Mesendoderm (in vitro differentiated cells): ENCODE data around the gene GRHPR.
A peak's percentile ranks its signal among the peaks of the same experiment; 100 is the strongest.

ENCODE experiments used
- DNase-seq: peaks from one replicate; pipeline ENCODE4 v3.0.0; 2013
- H2AK5ac ChIP-seq: 2 replicates; pipeline ENCODE4 v1.6.1; 2013; ENCODE audit warnings: low read length, inconsistent platforms
- H2BK120ac ChIP-seq: 2 replicates; pipeline ENCODE4 v1.6.1; 2013; ENCODE audit warnings: low read depth, mild to moderate bottlenecking, low read length, moderate library complexity, mixed read lengths
- H2BK15ac ChIP-seq: replicated peaks from 2 replicates; pipeline ENCODE4 v1.6.1; 2013; ENCODE audit warnings: low read depth, mild to moderate bottlenecking, moderate library complexity
- H2BK5ac ChIP-seq: 2 replicates; pipeline ENCODE4 v1.6.1; 2013; ENCODE audit warnings: low read length, inconsistent platforms
- H3K18ac ChIP-seq: 2 replicates; pipeline ENCODE4 v1.6.1; 2013; ENCODE audit warnings: mild to moderate bottlenecking, low read length, mixed read lengths
- H3K23ac ChIP-seq: one replicate; pipeline ENCODE4 v1.6.1; 2013; ENCODE audit warnings: low read length
- H3K27ac ChIP-seq: 2 replicates; pipeline ENCODE4 v1.5.1; 2013; ENCODE audit warnings: low read depth, mild to moderate bottlenecking, inconsistent platforms, low read length, moderate library complexity
- H3K27me3 ChIP-seq: 2 replicates; pipeline ENCODE4 v1.6.1; 2013; ENCODE audit warnings: low read length, control low read depth, mild to moderate bottlenecking, inconsistent platforms; ENCODE audit not compliant: insufficient read depth, poor library complexity
- H3K36me3 ChIP-seq: 2 replicates; pipeline ENCODE4 v1.6.1; 2013; ENCODE audit warnings: low read length, inconsistent platforms; ENCODE audit not compliant: control insufficient read depth, insufficient read depth
- H3K4ac ChIP-seq: one replicate; pipeline ENCODE4 v1.6.1; 2013; ENCODE audit warnings: low read depth, mild to moderate bottlenecking, low read length, moderate library complexity
- H3K4me1 ChIP-seq: 2 replicates; pipeline ENCODE4 v1.6.1; 2013; ENCODE audit warnings: low read depth, low read length, inconsistent platforms; ENCODE audit not compliant: control insufficient read depth
- H3K4me2 ChIP-seq: 2 replicates; pipeline ENCODE4 v1.6.1; 2013; ENCODE audit warnings: low read length
- H3K4me3 ChIP-seq: 2 replicates; pipeline ENCODE4 v1.5.1; 2013; ENCODE audit warnings: mild to moderate bottlenecking, low read length
- H3K56ac ChIP-seq: one replicate; pipeline ENCODE4 v1.6.1; 2013; ENCODE audit warnings: low read length
- H3K79me1 ChIP-seq: 2 replicates; pipeline ENCODE4 v1.6.1; 2013; ENCODE audit warnings: low read length, inconsistent platforms
- H3K79me2 ChIP-seq: 2 replicates; pipeline ENCODE4 v1.6.1; 2013; ENCODE audit warnings: mild to moderate bottlenecking, low read length; ENCODE audit not compliant: control insufficient read depth, insufficient read depth
- H3K9ac ChIP-seq: 2 replicates; pipeline ENCODE4 v1.6.1; 2013; ENCODE audit warnings: low read length, inconsistent platforms
- H4K5ac ChIP-seq: one replicate; pipeline ENCODE4 v1.6.1; 2013; ENCODE audit warnings: low read length
- H4K8ac ChIP-seq: one replicate; pipeline ENCODE4 v1.6.1; 2013; ENCODE audit warnings: low read depth, mild to moderate bottlenecking, control low read depth, low read length, moderate library complexity
- WGBS: extraction: QIAGEN DNeasy Blood & Tissue Kit; methylation state at CpG from one replicate; pipeline ENCODE4 v1.1.7; 2013; ENCODE audit warnings: low lambda C conversion rate, missing lambda C conversion rate; ENCODE audit not compliant: insufficient coverage; ENCODE audit errors: extremely low coverage; 5-methylcytosine and 5-hydroxymethylcytosine counted together

GRHPR gene

DNA sequence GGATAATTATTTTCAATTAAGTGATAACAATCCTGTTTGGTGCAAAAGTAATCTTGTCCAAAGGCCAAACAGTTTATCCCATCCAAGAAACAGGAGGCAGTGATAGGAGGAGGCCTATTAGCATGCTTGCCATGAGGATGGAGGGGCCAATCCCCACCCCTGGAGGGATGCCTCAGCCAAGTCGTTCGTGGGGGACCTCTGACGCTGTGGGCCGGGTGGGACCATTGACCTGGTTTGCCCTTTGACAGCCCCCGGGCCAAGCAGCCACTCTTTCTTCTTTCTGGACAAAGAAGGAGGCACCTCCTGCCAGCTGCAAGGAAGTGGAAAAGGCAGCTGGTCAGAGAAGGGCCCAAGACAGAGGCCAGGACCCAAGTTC lies 39.5 kb upstream of the GRHPR start:
- H3K4me2 ChIP-seq = no peak overlapping the region
- H3K18ac ChIP-seq = no peak overlapping the region
- no CpG with 5 or more reads among the region's 5 CpGs for WGBS
- no peak for DNase-seq
- no peaks in the 10 kb centered on the region for H3K27me3 ChIP-seq
- H3K4ac ChIP-seq = no peak overlapping the region
- no peak overlapping the region for H3K4me3 ChIP-seq
- H3K27ac ChIP-seq = no peak overlapping the region
- H3K79me1 ChIP-seq = no peaks in the 10 kb centered on the region
- no peaks in the 10 kb centered on the region for H3K36me3 ChIP-seq
- no peak overlapping the region for H3K9ac ChIP-seq
- no peaks in the 10 kb centered on the region for H3K4me1 ChIP-seq
- no peak overlapping the region for H2BK15ac ChIP-seq
- no peak overlapping the region for H4K8ac ChIP-seq
- H2AK5ac ChIP-seq = no peak overlapping the region
- no peak overlapping the region for H2BK5ac ChIP-seq
- no peak overlapping the region for H4K5ac ChIP-seq
- H2BK120ac ChIP-seq = no peak overlapping the region
- H3K79me2 ChIP-seq = no peaks in the 10 kb centered on the region
- H3K56ac ChIP-seq = no peak overlapping the region
- no peak overlapping the region for H3K23ac ChIP-seq

DNA sequence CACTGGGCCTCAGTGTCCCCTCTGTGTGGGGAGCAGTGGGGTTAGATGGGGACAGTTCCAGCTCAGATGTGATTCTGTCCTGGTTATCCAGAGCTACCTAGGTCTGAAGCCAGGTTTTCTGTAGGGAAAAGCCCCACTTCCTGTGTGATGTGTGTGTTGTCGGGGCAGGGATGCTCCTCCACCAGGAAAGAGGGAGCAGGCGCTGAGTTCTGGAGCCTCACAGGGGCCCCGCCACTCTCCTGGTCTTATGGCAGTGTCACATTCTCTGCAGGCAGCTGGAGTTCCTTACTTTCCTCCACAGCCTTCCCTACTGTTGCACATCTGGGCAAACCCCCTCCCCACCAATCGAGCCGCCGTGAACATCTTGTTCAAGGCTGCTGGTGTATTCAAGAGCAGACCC lies 39.1 kb upstream of the GRHPR start:
- H3K79me1 ChIP-seq = no peaks in the 10 kb centered on the region
- no CpG with 5 or more reads among the region's 6 CpGs for WGBS
- no peak overlapping the region for H4K5ac ChIP-seq
- no peak overlapping the region for H3K27ac ChIP-seq
- H3K23ac ChIP-seq = no peak overlapping the region
- no peak overlapping the region for H3K4me3 ChIP-seq
- no peaks in the 10 kb centered on the region for H3K27me3 ChIP-seq
- DNase-seq = no peak
- no peaks in the 10 kb centered on the region for H3K4me1 ChIP-seq
- H3K9ac ChIP-seq = no peak overlapping the region
- H3K4ac ChIP-seq = no peak overlapping the region
- no peaks in the 10 kb centered on the region for H3K79me2 ChIP-seq
- no peak overlapping the region for H3K18ac ChIP-seq
- H2BK5ac ChIP-seq = no peak overlapping the region
- no peaks in the 10 kb centered on the region for H3K36me3 ChIP-seq
- H2BK120ac ChIP-seq = no peak overlapping the region
- H3K4me2 ChIP-seq = no peak overlapping the region
- H2AK5ac ChIP-seq = no peak overlapping the region
- H3K56ac ChIP-seq = no peak overlapping the region
- no peak overlapping the region for H4K8ac ChIP-seq
- no peak overlapping the region for H2BK15ac ChIP-seq

DNA sequence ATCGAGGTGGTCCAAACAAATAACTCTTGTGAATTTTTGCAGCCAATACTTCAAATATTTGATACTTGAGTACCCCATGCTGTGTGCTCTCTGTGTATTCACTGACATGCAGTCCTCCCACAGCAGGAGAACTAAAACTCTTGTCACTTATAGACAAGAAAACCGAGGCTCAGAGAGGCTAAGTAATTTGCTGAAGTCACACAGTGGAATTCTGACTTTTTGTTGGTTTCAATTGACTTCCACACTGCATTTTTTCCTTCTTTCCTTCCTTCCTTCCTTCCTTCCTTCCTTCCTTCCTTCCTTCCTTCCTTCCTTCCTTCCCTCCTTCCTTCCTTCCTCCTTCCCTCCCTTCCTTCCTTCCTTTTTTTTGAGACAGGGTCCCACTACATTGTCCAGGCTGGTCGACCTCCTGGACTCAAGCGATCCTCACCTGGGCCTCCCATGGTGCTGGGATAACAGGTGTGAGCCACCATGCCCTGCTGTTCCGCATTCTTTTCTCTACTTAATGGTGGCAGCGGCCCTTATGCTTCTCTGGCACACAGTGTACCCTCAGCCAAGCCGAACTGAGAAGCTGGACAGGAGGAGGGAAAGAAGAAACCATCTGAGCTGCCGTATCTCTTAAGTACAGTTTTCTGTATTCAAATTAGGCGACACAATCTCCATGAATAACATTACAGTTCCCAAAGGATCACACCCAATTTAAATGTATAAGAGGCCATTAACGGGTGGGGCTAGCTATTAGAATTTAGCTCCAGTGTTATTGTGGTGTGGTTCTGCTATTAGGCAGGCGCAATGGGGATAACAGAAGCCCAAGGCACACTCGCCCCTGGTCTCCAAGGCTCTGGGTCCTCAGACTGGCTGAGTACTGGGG lies 38.4 kb upstream of the GRHPR start:
- no peak for DNase-seq
- no peaks in the 10 kb centered on the region for H3K79me1 ChIP-seq
- no peak overlapping the region for H3K23ac ChIP-seq
- H2BK15ac ChIP-seq = no peak overlapping the region
- no peak overlapping the region for H2BK120ac ChIP-seq
- H2AK5ac ChIP-seq = no peak overlapping the region
- H3K56ac ChIP-seq = no peak overlapping the region
- H4K5ac ChIP-seq = no peak overlapping the region
- no peak overlapping the region for H3K18ac ChIP-seq
- H3K4ac ChIP-seq = no peak overlapping the region
- no peak overlapping the region for H4K8ac ChIP-seq
- H3K79me2 ChIP-seq = no peaks in the 10 kb centered on the region
- no peaks in the 10 kb centered on the region for H3K4me1 ChIP-seq
- no peaks in the 10 kb centered on the region for H3K27me3 ChIP-seq
- H3K36me3 ChIP-seq = no peaks in the 10 kb centered on the region
- no peak overlapping the region for H3K4me2 ChIP-seq
- H3K9ac ChIP-seq = no peak overlapping the region
- no CpG with 5 or more reads among the region's 12 CpGs for WGBS
- no peak overlapping the region for H2BK5ac ChIP-seq
- no peak overlapping the region for H3K27ac ChIP-seq
- H3K4me3 ChIP-seq = no peak overlapping the region

- no peak overlapping the region for H2BK120ac ChIP-seq
- H3K23ac ChIP-seq = no peak overlapping the region
- no peaks in the 10 kb centered on the region for H3K79me2 ChIP-seq
- no peak overlapping the region for H3K9ac ChIP-seq
- no peaks in the 10 kb centered on the region for H3K36me3 ChIP-seq
- H3K4me2 ChIP-seq = no peak overlapping the region
- H3K4me1 ChIP-seq = no peaks in the 10 kb centered on the region
- H2BK15ac ChIP-seq = no peak overlapping the region
- H3K4ac ChIP-seq = no peak overlapping the region
- no peak overlapping the region for H3K18ac ChIP-seq
- H4K5ac ChIP-seq = no peak overlapping the region
- no peak overlapping the region for H2BK5ac ChIP-seq
- no CpG with 5 or more reads among the region's 6 CpGs for WGBS
- H4K8ac ChIP-seq = no peak overlapping the region
- no peak overlapping the region for H2AK5ac ChIP-seq
- no peak overlapping the region for H3K56ac ChIP-seq
- no peak for DNase-seq
- H3K27ac ChIP-seq = no peak overlapping the region
- no peak overlapping the region for H3K4me3 ChIP-seq
- H3K27me3 ChIP-seq = no peaks in the 10 kb centered on the region
- H3K79me1 ChIP-seq = no peaks in the 10 kb centered on the region
Measured at GRCh38 chr9:37385286-37385685, 37.2 kb upstream of the GRHPR start.

DNA sequence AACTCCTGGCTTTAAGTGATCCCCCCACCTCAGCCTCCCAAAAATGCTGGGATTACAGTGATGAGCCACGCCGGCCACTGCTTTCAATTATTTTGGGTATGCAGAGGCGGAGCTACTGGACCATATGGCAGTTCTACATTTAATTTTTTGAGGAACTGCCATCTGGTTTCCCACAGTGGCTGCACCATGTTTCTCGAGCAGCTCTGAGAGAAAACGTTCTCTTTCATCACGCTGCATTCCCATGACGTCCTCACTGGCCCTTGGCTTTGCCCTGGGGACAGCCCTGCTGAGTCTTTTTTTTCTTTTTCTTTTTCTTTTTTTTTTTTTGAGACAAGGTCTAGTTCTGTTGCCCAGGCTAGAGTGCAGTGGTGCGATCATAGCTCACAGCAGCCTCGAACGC lies 35.5 kb upstream of the GRHPR start:
- Histone ChIP-seq H2BK15ac (no peak overlapping the region), H3K79me2 (no peaks in the 10 kb centered on the region), H3K27me3 (no peaks in the 10 kb centered on the region), H3K27ac (no peak overlapping the region), H2BK120ac (no peak overlapping the region), H3K4me1 (no peaks in the 10 kb centered on the region), H3K4ac (no peak overlapping the region), H4K8ac (no peak overlapping the region), H3K23ac (no peak overlapping the region), H3K36me3 (no peaks in the 10 kb centered on the region), H4K5ac (no peak overlapping the region), H3K18ac (no peak overlapping the region), H3K4me2 (no peak overlapping the region), H3K9ac (no peak overlapping the region), H3K79me1 (no peaks in the 10 kb centered on the region), H3K4me3 (no peak overlapping the region), H2AK5ac (no peak overlapping the region), H2BK5ac (no peak overlapping the region), H3K56ac (no peak overlapping the region)
- no peak for DNase-seq
- no CpG with 5 or more reads among the region's 10 CpGs for WGBS

GRCh38 chr9:37390759-37391158 lies 31.7 kb upstream of the GRHPR start:
- no peaks in the 10 kb centered on the region for H3K79me1 ChIP-seq
- no peak overlapping the region for H3K4me2 ChIP-seq
- no peak overlapping the region for H2AK5ac ChIP-seq
- H3K27me3 ChIP-seq = no peaks in the 10 kb centered on the region
- H4K8ac ChIP-seq = no peak overlapping the region
- no peak overlapping the region for H3K56ac ChIP-seq
- peak; percentile 74 for DNase-seq
- no peak overlapping the region for H3K4ac ChIP-seq
- H3K9ac ChIP-seq = no peak overlapping the region
- no peak overlapping the region for H3K27ac ChIP-seq
- H3K36me3 ChIP-seq = no peaks in the 10 kb centered on the region
- no CpG with 5 or more reads among the region's 7 CpGs for WGBS
- H3K4me3 ChIP-seq = no peak overlapping the region
- H2BK5ac ChIP-seq = no peak overlapping the region
- no peak overlapping the region for H4K5ac ChIP-seq
- H3K23ac ChIP-seq = no peak overlapping the region
- H3K18ac ChIP-seq = no peak overlapping the region
- H2BK15ac ChIP-seq = no peak overlapping the region
- no peaks in the 10 kb centered on the region for H3K4me1 ChIP-seq
- H3K79me2 ChIP-seq = no peaks in the 10 kb centered on the region
- no peak overlapping the region for H2BK120ac ChIP-seq
